Gastroesophageal sphincter (tissue), 3 donors: ENCODE measurements around the gene ASB18.

Source experiments
- POLR2A ChIP-seq, 2 donors: fragments of 450-650 bp; IDR thresholded peaks; one replicate each; pipeline ENCODE4 v1.6.1; 2017; ENCODE audit warnings: antibody characterized with exemption in 2 of 2, mild to moderate bottlenecking in 2 of 2, moderate library complexity in 1 of 2
- TF ChIP-seq, protein P1 (sequence below), 4 experiments: fragments of 200-600 bp in 2 of 4; fragments of 450-650 bp in 2 of 4; sonication (generic) in 1 of 4; IDR thresholded peaks; one replicate each; pipeline ENCODE4 v1.5.1; 2017 to 2019; ENCODE audit warnings: antibody characterized with exemption in 4 of 4, mild to moderate bottlenecking in 2 of 4, moderate library complexity in 2 of 4

DNA sequence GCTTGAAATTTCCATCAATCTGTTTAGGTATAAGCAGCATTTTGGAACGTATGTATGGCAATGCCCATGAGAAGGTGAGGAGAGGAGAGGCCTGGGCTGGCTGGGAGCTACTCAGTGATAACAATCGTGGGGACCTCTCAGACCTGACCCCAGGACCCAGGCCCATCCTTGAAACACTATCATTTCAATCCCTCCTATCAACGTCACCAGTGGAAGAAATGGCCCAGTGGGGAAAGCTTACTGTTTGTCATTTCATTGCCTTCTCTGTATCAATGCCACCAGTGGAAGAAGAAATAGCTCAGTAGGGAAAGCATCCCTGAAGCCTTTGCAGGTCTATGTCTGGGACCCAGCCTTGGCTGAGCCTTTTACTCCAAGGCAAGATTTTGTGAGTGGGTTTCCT, 44.8 kb downstream of the ASB18 start:
- no peak for TF ChIP-seq POLR2A (IDR thresholded peaks at IDR 0.05)
- TF ChIP-seq, protein P1, sequence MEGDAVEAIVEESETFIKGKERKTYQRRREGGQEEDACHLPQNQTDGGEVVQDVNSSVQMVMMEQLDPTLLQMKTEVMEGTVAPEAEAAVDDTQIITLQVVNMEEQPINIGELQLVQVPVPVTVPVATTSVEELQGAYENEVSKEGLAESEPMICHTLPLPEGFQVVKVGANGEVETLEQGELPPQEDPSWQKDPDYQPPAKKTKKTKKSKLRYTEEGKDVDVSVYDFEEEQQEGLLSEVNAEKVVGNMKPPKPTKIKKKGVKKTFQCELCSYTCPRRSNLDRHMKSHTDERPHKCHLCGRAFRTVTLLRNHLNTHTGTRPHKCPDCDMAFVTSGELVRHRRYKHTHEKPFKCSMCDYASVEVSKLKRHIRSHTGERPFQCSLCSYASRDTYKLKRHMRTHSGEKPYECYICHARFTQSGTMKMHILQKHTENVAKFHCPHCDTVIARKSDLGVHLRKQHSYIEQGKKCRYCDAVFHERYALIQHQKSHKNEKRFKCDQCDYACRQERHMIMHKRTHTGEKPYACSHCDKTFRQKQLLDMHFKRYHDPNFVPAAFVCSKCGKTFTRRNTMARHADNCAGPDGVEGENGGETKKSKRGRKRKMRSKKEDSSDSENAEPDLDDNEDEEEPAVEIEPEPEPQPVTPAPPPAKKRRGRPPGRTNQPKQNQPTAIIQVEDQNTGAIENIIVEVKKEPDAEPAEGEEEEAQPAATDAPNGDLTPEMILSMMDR (IDR thresholded peaks at IDR 0.05): no peak
